Testis (tissue), 2 donors: ENCODE data around the gene ESR2.

ENCODE experiments used
- CTCF ChIP-seq, 3 experiments: fragments of 450-650 bp in 2 of 3; fragments of 200-600 bp in 1 of 3; sonication (generic) in 1 of 3; IDR thresholded peaks; one replicate each; pipeline ENCODE4 v1.5.1; 2016 to 2019; ENCODE audit warnings: antibody characterized with exemption in 3 of 3, mild to moderate bottlenecking in 2 of 3, moderate library complexity in 1 of 3
- POLR2A ChIP-seq: fragments of 450-650 bp; IDR thresholded peaks from one replicate; pipeline ENCODE4 v1.6.1; 2017; ENCODE audit warnings: antibody characterized with exemption, mild to moderate bottlenecking, moderate library complexity

- TF ChIP-seq CTCF (IDR thresholded peaks at IDR 0.05) (no peak), POLR2A (no peak)
Measured at GRCh38 chr14:64248689-64249088, 45.5 kb downstream of the ESR2 start.
